ENCODE results near the gene APBB2. TPM values are rescaled to one million over a fixed set of nuclear protein-coding genes. Genes with fewer than 3 reads are reported as not detected.

APBB2 gene
- total RNA-seq, 4 donors from 2014 or later: 47.5 to 99.9 (median 57.5) TPM

DNA sequence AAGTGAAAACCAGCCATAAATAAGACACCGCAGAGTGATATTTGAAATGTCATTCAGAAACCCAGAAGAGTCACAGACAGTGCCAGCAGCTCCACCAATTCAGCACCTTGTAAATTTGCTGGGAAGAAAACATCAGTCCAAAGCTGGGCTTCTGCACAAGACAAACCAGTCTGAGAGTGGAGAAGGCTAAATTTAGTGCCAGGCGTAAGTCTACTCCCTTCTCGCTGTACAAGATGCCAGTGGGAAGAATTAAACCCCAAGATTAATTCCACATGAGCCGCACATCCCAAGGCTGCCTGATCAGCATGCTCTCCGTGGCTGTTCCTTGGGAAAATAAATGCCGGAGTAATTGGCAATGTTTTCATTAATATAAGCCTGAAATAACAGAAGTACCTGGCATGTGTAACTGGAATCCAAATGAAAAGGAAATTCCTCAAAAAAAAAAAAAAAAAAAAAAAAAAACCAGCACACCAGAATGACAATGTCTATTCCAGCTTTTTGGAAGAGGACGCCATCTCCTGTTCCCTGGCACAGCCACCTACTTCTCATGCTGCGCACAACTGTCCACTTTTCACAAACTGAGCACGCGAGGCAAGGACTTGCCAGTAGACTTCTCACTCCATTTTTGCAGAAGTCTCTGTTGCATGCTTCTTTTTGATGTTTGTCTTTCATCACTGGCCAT lies 369.0 kb downstream of the APBB2 start:
- no peaks in the 10 kb centered on the region for H3K27me3 ChIP-seq
- H3K4me3 ChIP-seq: no peak overlapping the region
- DNase-seq: no peak
- no peaks in the 10 kb centered on the region for H3K36me3 ChIP-seq
- no peaks in the 10 kb centered on the region for H3K9me3 ChIP-seq
- no peaks in the 10 kb centered on the region for H3K4me1 ChIP-seq
- H3K27ac ChIP-seq: no peak overlapping the region
- TF ChIP-seq POLR2A (IDR thresholded peaks at IDR 0.05): no peak
- TF ChIP-seq, protein P1, sequence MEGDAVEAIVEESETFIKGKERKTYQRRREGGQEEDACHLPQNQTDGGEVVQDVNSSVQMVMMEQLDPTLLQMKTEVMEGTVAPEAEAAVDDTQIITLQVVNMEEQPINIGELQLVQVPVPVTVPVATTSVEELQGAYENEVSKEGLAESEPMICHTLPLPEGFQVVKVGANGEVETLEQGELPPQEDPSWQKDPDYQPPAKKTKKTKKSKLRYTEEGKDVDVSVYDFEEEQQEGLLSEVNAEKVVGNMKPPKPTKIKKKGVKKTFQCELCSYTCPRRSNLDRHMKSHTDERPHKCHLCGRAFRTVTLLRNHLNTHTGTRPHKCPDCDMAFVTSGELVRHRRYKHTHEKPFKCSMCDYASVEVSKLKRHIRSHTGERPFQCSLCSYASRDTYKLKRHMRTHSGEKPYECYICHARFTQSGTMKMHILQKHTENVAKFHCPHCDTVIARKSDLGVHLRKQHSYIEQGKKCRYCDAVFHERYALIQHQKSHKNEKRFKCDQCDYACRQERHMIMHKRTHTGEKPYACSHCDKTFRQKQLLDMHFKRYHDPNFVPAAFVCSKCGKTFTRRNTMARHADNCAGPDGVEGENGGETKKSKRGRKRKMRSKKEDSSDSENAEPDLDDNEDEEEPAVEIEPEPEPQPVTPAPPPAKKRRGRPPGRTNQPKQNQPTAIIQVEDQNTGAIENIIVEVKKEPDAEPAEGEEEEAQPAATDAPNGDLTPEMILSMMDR (IDR thresholded peaks at IDR 0.05): no peak

DNA sequence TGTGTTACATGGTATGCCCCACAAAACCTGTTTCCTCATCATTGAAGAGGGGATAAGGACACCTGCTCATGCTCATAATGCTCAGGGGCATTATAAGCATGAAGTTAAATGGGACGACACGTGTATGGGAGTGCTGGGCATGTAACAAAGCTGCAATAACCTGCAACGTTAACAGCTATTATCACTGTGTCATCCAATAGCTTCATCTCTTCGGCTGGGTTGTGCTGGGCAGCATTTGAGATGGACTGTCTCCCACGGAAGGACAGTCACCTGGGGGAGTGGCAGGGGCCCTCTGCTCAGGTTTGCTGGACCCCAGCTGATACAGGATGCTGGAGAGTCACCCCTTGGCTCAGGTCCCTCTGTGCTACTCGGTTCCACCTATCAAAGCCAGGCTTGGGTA lies 370.1 kb downstream of the APBB2 start:
- Histone ChIP-seq H3K9me3 (no peaks in the 10 kb centered on the region), H3K27me3 (no peaks in the 10 kb centered on the region), H3K4me3 (no peak overlapping the region), H3K27ac (no peak overlapping the region), H3K36me3 (no peaks in the 10 kb centered on the region), H3K4me1 (no peaks in the 10 kb centered on the region)
- TF ChIP-seq, protein P1 (IDR thresholded peaks at IDR 0.05): no peak
- no peak for TF ChIP-seq POLR2A (IDR thresholded peaks at IDR 0.05)
- DNase-seq: no peak

DNA sequence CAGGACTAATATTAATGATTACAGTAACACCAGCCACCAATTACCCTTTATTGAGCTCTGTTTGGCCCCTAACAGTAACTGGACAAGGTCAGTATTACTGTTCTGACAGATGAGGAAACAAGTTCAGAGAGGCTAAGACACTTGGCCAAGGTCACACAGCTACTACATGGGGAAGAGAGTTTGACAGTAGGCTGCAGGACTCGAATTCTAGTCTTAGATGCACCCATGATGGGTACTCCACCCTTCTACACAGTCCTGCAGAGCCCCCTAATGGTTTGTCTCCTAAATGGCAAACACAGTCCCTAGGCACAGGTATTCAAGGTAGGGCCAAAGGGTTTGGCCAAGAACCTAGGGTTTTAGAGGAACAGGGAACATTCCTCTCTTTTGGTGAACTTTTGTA lies 370.6 kb downstream of the APBB2 start:
- no peaks in the 10 kb centered on the region for H3K4me1 ChIP-seq
- H3K27me3 ChIP-seq: no peaks in the 10 kb centered on the region
- no peak overlapping the region for H3K4me3 ChIP-seq
- no peaks in the 10 kb centered on the region for H3K36me3 ChIP-seq
- no peak overlapping the region for H3K27ac ChIP-seq
- no peak for DNase-seq
- no peaks in the 10 kb centered on the region for H3K9me3 ChIP-seq
- no peak for TF ChIP-seq POLR2A (IDR thresholded peaks at IDR 0.05)
- TF ChIP-seq, protein P1 (IDR thresholded peaks at IDR 0.05): peak in 2 of 6 experiments; percentile 10 to 13

DNA sequence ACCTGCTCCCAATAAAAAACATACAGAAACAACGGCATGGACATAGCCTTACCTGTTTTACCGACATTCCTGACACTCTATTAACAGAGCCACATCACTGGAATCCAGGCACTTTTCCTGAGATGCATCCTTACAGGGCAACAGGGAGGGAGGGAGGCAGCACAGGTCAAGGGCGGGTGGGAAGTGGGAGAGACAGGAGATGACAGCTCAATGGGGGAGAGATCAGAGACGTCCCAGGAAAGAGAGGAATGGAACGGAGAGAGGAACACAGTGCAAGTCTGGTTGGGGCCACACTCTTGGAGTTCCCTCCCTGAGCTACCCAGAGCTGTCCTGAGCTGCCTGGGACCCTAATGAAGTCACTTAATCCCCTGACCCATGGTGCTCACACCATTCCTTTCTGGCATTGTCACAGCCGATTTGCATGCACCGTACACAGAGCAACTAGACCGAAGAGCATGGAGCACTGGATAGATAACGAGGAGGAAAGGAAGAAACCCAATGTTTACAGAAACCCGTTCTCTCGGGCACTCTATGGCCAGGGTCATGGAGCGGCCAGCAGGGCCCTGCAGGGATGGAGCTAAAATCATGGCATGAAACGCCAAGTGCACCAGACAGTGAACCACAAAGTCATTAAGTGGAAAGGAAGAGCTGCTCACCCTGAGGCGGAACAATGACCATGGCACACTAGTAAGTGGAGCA lies 371.5 kb downstream of the APBB2 start:
- Histone ChIP-seq H3K36me3 (no peaks in the 10 kb centered on the region), H3K4me1 (no peaks in the 10 kb centered on the region), H3K27me3 (no peaks in the 10 kb centered on the region), H3K9me3 (no peaks in the 10 kb centered on the region), H3K4me3 (no peak overlapping the region), H3K27ac (no peak overlapping the region)
- TF ChIP-seq POLR2A (IDR thresholded peaks at IDR 0.05): no peak
- TF ChIP-seq, protein P1 (IDR thresholded peaks at IDR 0.05): no peak
- no peak for DNase-seq

DNA sequence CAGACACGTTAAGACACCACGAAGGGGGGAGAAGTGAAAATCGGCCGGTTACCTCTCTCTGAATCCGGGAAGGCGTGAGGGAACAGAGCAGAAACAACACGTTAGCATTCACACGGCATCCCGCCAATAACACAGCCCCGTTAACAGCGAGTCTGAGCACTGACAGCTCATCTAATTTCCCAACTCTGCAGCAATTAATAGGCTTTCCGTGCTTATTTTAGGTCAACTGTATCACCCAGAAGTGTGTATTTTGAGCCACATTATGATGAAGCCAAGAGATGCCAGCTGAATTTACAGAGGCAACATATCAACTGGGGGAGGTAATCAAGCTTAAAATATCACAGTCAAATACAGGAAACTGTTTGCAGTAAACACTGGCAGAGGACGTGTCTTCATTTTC lies 372.0 kb downstream of the APBB2 start:
- Histone ChIP-seq H3K9me3 (no peaks in the 10 kb centered on the region), H3K4me3 (no peak overlapping the region), H3K36me3 (no peaks in the 10 kb centered on the region), H3K4me1 (no peaks in the 10 kb centered on the region), H3K27ac (no peak overlapping the region), H3K27me3 (no peaks in the 10 kb centered on the region)
- TF ChIP-seq POLR2A (IDR thresholded peaks at IDR 0.05): no peak
- TF ChIP-seq, protein P1 (IDR thresholded peaks at IDR 0.05): no peak
- no peak for DNase-seq
